ENCODE data around the gene AIRE.
"Not testable (repeated sequence)": the region's sequence is repeated elsewhere in the genome, so short reads cannot be mapped to it uniquely, and the experiment has no call there.

AIRE gene

DNA sequence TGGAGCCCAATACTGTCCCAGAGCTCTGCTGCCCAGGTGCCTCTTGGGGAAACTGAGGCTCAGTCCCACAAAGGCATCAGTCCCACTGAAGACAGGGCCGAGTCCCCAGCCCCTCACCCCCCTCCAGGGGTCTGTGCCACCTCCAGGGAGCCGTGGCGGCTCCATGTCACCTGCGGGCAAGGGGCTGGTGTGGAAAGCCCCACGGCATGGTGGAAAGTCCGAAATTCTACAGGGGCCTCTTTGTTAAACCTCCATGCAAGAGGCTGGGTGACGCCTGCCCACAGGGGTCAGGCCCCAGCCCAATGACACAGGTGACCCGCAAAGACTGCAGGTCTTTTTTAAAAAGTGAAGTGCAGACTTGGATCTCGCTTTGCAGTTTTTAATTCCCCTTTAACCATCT lies 3.3 kb upstream of the AIRE start:
- DNase-seq (ENCODE audit: insufficient read length, low spot score) (no peak), FAIRE-seq (no peak)
- TF ChIP-seq TAF1 (IDR thresholded peaks at IDR 0.05; ENCODE audit: low read depth, low read length) = no peak
- TF ChIP-seq POU2F2 (IDR thresholded peaks at IDR 0.05; ENCODE audit: low read depth, low read length) = no peak
- TF ChIP-seq POLR2AphosphoS5 (IDR thresholded peaks at IDR 0.05; ENCODE audit: low read depth, low read length) = no peak
- no peak for TF ChIP-seq POLR2A (IDR thresholded peaks at IDR 0.05; ENCODE audit: low read depth, low read length)
- no peak for TF ChIP-seq SPI1 (IDR thresholded peaks at IDR 0.05; ENCODE audit: low read depth, low read length)
- TF ChIP-seq PAX5 (IDR thresholded peaks at IDR 0.05; ENCODE audit: insufficient read depth, low read length, severe bottlenecking) = no peak

DNA sequence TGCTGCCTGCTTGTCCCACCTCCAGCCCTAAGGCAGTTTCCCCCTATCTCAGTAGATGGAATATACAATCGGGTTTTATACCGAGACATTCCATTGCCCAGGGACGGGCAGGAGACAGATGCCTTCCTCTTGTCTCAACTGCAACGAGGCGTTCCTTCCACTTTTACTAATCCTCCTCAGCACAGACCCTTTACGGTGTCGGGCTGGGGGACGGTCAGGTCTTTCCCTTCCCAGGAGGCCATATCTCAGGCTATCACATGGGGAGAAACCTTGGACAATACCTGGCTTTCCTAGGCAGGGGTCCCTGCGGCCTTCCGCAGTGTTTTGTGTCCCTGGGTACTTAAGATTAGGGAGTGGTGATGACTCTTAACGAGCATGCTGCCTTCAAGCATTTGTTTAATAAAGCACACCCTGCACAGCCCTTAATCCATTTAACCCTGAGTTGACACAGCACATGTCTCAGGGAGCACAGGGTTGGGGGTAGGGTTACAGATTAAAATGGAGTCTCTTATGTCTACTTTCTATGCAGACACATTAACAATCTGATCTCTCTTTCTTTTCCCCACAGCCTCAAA lies 2.4 kb upstream of the AIRE start:
- not testable (repeated sequence) for DNase-seq (ENCODE audit: insufficient read length, low spot score); FAIRE-seq

DNA sequence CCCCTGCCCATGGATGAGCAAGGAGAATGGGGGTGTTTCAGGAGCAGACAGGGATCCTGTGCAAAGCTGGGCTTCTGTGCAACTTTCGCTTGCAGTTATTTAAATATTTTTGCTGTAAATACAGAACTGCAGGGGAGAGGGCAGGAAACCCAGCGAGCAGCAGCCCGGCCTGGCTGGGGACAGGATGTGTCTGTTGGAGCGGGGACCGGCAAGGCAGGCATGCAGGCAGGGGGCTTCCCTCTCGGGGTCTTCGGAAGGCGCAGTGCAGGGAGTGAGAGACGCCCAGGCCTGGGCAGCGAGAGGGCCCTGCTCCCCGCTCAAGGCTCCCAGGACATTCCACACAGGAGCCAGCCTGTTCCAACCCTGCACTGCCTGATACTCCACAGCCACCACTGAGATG lies 1.7 kb upstream of the AIRE start:
- FAIRE-seq = no peak
- DNase-seq (ENCODE audit: insufficient read length, low spot score) = no peak
- TF ChIP-seq PAX5 (IDR thresholded peaks at IDR 0.05; ENCODE audit: insufficient read depth, low read length, severe bottlenecking) (no peak), SPI1 (IDR thresholded peaks at IDR 0.05; ENCODE audit: low read depth, low read length) (no peak), POLR2AphosphoS5 (IDR thresholded peaks at IDR 0.05; ENCODE audit: low read depth, low read length) (no peak), TAF1 (IDR thresholded peaks at IDR 0.05; ENCODE audit: low read depth, low read length) (no peak)

DNA sequence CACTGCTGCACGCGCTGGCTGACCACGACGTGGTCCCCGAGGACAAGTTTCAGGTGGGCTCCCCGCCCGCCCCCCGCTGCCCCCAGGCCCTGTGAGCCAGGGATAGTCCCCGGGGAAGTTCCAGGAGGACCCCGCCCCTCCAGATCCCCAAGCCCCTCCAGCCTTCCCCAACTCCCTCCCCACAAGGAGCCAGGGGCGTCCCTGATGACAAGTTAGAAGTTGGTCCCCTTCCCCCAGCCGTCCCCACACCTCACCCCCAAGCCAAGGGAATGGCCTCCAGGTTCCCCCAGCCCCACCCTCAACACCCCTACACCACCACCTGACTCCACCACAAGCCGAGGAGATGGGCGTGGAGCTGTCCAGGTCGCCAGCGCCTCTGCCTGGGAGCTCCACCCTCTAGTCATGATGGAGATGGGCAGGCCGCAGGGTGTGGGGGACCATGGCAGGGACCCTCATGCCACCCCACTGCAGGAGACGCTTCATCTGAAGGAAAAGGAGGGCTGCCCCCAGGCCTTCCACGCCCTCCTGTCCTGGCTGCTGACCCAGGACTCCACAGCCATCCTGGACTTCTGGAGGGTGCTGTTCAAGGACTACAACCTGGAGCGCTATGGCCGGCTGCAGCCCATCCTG lies 525 bp downstream of the AIRE start:
- FAIRE-seq = no peak
- TF ChIP-seq TAF1 (IDR thresholded peaks at IDR 0.05; ENCODE audit: low read depth, low read length) (no peak), SPI1 (IDR thresholded peaks at IDR 0.05; ENCODE audit: low read depth, low read length) (no peak), POLR2AphosphoS5 (IDR thresholded peaks at IDR 0.05; ENCODE audit: low read depth, low read length) (no peak), POU2F2 (IDR thresholded peaks at IDR 0.05; ENCODE audit: low read depth, low read length) (no peak), POLR2A (IDR thresholded peaks at IDR 0.05; ENCODE audit: low read depth, low read length) (no peak), PAX5 (IDR thresholded peaks at IDR 0.05; ENCODE audit: insufficient read depth, low read length, severe bottlenecking) (no peak)

GRCh38 chr21:44286716-44287632 lies 1.3 kb downstream of the AIRE start:
- no peak for DNase-seq (ENCODE audit: insufficient read length, low spot score)
- peak; percentile 29; the same call in 1 of the 2 replicates for TF ChIP-seq SPI1 (IDR thresholded peaks at IDR 0.05; ENCODE audit: low read depth, low read length)
- TF ChIP-seq PAX5 (IDR thresholded peaks at IDR 0.05; ENCODE audit: insufficient read depth, low read length, severe bottlenecking) = no peak
- no peak for FAIRE-seq

More for the DNA sequence above, 525 bp downstream of the AIRE start:
- DNase-seq (ENCODE audit: insufficient read length, low spot score) = no peak

DNA sequence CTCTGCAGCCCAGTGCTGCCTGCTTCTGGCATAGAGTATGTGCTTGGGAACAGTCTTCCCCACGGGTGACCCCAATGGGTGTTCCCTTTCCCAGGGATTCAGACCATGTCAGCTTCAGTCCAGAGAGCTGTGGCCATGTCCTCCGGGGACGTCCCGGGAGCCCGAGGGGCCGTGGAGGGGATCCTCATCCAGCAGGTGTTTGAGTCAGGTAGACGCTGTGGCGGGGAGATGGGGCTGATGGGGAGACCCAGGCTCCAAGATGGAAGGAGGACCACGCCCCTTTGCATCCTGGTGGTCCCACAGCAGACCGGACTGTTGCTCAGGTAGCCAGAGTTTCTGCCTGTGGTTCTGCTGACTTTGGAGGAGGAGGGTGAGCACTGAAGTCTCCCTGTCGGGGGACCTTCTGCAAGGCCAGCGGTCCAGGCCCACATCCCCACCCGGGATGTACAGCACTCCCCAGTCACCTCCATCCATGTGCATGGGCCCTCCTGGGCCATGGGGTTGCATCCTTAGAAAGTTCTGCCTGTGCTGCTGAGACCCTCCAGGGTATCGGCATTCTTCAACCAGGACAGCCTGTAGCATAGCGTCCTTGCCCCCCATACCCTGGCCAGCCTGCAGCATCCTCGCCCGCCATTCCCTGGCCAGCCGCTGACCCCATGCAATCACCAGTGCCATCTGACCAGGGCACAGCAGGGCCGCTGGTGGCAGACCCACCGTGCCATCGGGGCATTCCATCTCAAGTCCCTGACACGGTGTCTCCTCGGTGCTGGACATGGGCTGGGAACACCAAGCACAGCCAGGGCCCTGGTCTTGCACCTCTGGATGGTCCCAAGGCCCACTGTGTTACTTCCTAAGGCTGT lies 2.8 kb downstream of the AIRE start:
- no peak for FAIRE-seq
- no peak for TF ChIP-seq POLR2AphosphoS5 (IDR thresholded peaks at IDR 0.05; ENCODE audit: low read depth, low read length)
- TF ChIP-seq TAF1 (IDR thresholded peaks at IDR 0.05; ENCODE audit: low read depth, low read length) = no peak
- TF ChIP-seq SPI1 (IDR thresholded peaks at IDR 0.05; ENCODE audit: low read depth, low read length) = no peak
- no peak for TF ChIP-seq PAX5 (IDR thresholded peaks at IDR 0.05; ENCODE audit: insufficient read depth, low read length, severe bottlenecking)
- TF ChIP-seq POU2F2 (IDR thresholded peaks at IDR 0.05; ENCODE audit: low read depth, low read length) = no peak
- TF ChIP-seq POLR2A (IDR thresholded peaks at IDR 0.05; ENCODE audit: low read depth, low read length) = no peak

DNA sequence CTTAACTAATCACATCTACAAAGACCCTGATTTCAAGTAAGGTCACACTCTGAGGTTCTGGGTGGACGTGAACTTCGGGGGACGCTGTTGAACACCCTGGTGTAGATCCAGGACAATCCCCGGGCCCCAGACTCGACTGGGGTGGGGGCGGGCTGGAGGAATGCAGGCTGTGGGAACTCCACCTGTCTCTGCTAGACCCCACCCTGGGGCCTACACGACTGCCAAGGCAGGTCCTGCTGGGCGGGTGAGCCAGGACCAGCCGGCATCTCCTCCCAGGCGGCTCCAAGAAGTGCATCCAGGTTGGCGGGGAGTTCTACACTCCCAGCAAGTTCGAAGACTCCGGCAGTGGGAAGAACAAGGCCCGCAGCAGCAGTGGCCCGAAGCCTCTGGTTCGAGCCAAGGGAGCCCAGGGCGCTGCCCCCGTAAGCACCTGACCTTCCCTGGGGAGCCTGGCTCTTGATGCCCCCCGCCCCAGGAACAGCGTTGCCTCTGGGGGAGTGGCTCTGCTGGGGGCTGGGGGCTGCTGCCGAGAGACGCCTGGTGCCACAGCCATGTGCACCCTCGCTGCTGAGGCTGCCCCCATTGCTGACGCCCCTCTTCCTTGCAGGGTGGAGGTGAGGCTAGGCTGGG lies 3.8 kb downstream of the AIRE start:
- no peak for FAIRE-seq
- DNase-seq (ENCODE audit: insufficient read length, low spot score) = no peak
- TF ChIP-seq POLR2A (IDR thresholded peaks at IDR 0.05; ENCODE audit: low read depth, low read length) (no peak), TAF1 (IDR thresholded peaks at IDR 0.05; ENCODE audit: low read depth, low read length) (no peak), SPI1 (IDR thresholded peaks at IDR 0.05; ENCODE audit: low read depth, low read length) (no peak), PAX5 (IDR thresholded peaks at IDR 0.05; ENCODE audit: insufficient read depth, low read length, severe bottlenecking) (no peak), POU2F2 (IDR thresholded peaks at IDR 0.05; ENCODE audit: low read depth, low read length) (no peak), POLR2AphosphoS5 (IDR thresholded peaks at IDR 0.05; ENCODE audit: low read depth, low read length) (no peak)

More for the DNA sequence above, 2.8 kb downstream of the AIRE start:
- no peak for DNase-seq (ENCODE audit: insufficient read length, low spot score)

GRCh38 chr21:44290327-44291077 lies 4.8 kb downstream of the AIRE start:
- FAIRE-seq (no peak), DNase-seq (ENCODE audit: insufficient read length, low spot score) (no peak)
- TF ChIP-seq POU2F2 (IDR thresholded peaks at IDR 0.05; ENCODE audit: low read depth, low read length) = no peak
- TF ChIP-seq TAF1 (IDR thresholded peaks at IDR 0.05; ENCODE audit: low read depth, low read length) = no peak
- no peak for TF ChIP-seq POLR2AphosphoS5 (IDR thresholded peaks at IDR 0.05; ENCODE audit: low read depth, low read length)
- no peak for TF ChIP-seq SPI1 (IDR thresholded peaks at IDR 0.05; ENCODE audit: low read depth, low read length)
- TF ChIP-seq POLR2A (IDR thresholded peaks at IDR 0.05; ENCODE audit: low read depth, low read length) = no peak
- no peak for TF ChIP-seq PAX5 (IDR thresholded peaks at IDR 0.05; ENCODE audit: insufficient read depth, low read length, severe bottlenecking)

Data from GM12891 (cell line).